ENCODE measurements around the gene SP5. TPM values are rescaled to one million over a fixed set of nuclear protein-coding genes. Genes with fewer than 3 reads are reported as not detected.
"Not testable (repeated sequence)": the region's sequence is repeated elsewhere in the genome, so short reads cannot be mapped to it uniquely, and the experiment has no call there.

The SP5 gene
- polyA plus RNA-seq, 3 donors from 2014 or later = not detected

- peaks cover 14 to 43% (median 36%) of the 10 kb centered on the region in 3 donors for H3K27me3 Mint-ChIP-seq (ENCODE audit: low read depth in 3 of 3)
- H3K27ac Mint-ChIP-seq = no peak overlapping the region
- H3K4me1 Mint-ChIP-seq = peaks cover 12 to 14% of the 10 kb centered on the region in 2 donors
- peaks cover 0 to 3% (median 0%) of the 10 kb centered on the region in 3 donors for H3K36me3 Mint-ChIP-seq
- peaks cover 0 to 8% (median 0%) of the 10 kb centered on the region in 6 donors for H3K9me3 Mint-ChIP-seq
- H3K4me3 Mint-ChIP-seq = peak overlapping the region; percentile 82 to 85 (median 84)
- no peak for DNase-seq
Observed at GRCh38 chr2:170714381-170715061, 616 bp upstream of the SP5 start.

DNA sequence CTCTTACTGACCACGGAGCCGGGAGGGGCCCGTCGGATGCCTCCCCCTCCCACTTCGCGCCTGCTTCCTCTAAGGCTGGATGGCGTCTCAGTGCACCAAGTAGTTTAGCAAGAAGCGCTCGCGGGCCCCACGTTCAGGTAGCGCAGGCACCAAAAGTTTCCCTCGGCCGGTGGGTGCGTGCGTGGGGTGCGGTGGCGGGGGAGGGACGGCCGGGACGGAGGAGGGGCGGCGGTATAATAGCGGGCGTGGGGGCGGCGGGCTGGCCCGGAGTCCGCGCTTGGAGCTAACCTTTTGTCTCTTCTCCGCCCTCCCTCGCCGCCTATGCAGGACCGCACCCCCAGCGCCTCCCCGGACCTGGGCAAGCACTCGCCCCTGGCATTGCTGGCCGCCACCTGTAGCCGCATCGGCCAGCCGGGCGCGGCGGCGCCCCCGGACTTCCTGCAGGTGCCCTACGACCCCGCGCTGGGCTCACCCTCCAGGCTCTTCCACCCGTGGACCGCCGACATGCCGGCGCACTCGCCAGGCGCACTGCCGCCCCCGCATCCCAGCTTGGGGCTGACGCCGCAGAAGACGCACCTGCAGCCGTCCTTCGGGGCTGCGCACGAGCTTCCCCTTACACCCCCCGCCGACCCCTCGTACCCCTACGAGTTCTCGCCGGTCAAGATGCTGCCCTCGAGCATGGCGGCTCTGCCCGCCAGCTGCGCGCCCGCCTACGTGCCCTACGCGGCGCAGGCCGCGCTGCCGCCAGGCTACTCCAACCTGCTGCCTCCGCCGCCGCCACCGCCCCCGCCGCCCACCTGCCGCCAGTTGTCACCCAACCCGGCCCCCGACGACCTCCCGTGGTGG lies 1.0 kb downstream of the SP5 start:
- peaks cover 0 to 3% (median 0%) of the 10 kb centered on the region in 3 donors for H3K36me3 Mint-ChIP-seq
- peaks cover 12 to 14% of the 10 kb centered on the region in 2 donors for H3K4me1 Mint-ChIP-seq
- DNase-seq = no peak
- H3K27ac Mint-ChIP-seq = no peak overlapping the region
- peak overlapping the region; percentile 54 to 85 (median 71) for H3K4me3 Mint-ChIP-seq
- H3K9me3 Mint-ChIP-seq = peaks cover 0 to 5% (median 0%) of the 10 kb centered on the region in 6 donors
- peaks cover 11 to 36% (median 31%) of the 10 kb centered on the region in 3 donors for H3K27me3 Mint-ChIP-seq (ENCODE audit: low read depth in 3 of 3)

- Mint-ChIP-seq H3K36me3 (peaks cover 0 to 3% (median 0%) of the 10 kb centered on the region in 3 donors), H3K27me3 (ENCODE audit: low read depth in 3 of 3) (peaks cover 11 to 36% (median 29%) of the 10 kb centered on the region in 3 donors), H3K4me1 (peaks cover 12 to 14% of the 10 kb centered on the region in 2 donors), H3K9me3 (peaks cover 0 to 5% (median 0%) of the 10 kb centered on the region in 6 donors), H3K4me3 (peak overlapping the region in 2 of 5 donors; percentile 1 to 15), H3K27ac (no peak overlapping the region)
- peak in 2 of 3 donors; percentile 3 to 12 for DNase-seq
Observed at GRCh38 chr2:170716851-170717598, 1.9 kb downstream of the SP5 start.

GRCh38 chr2:170717599-170717963 lies 2.4 kb downstream of the SP5 start:
- H3K36me3 Mint-ChIP-seq = peaks cover 0 to 3% (median 0%) of the 10 kb centered on the region in 3 donors
- peaks cover 12 to 14% of the 10 kb centered on the region in 2 donors for H3K4me1 Mint-ChIP-seq
- no peak overlapping the region for H3K27ac Mint-ChIP-seq
- DNase-seq = no peak
- H3K27me3 Mint-ChIP-seq (ENCODE audit: low read depth in 3 of 3) = peaks cover 11 to 30% (median 24%) of the 10 kb centered on the region in 3 donors
- peak overlapping the region in 4 of 5 donors; percentile 1 to 48 (median 23) for H3K4me3 Mint-ChIP-seq
- peaks cover 0 to 2% (median 0%) of the 10 kb centered on the region in 6 donors for H3K9me3 Mint-ChIP-seq

DNA sequence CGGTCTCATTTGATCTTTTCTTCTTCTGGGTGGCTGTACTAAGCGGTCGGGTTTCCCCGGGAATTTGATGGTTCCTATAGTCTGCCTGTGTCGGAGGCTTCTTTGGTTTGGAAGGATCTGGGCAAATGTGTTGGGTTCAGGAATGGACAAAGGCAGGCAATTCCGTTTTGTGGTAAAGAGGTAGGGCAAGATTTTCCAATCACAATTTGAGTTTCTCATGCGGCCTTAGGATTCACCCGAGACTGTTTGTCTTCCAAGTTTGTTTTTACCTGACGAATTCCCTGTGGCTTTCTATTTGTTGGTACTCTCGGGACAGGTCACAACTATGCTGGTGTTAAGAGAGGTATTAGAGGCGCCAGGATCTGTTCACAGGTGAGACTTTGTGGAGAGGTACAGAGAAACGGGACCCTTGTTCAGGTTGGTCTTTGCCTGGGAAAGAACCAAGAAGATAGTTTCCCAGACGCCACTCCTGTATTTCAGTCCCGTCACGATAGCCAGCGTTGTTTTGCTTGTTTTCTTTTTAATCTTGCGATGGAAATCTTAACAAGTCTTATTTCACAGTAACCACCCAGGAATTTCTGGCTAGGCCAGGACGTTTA lies 3.0 kb downstream of the SP5 start:
- peak overlapping the region in 4 of 5 donors; percentile 2 to 48 (median 16) for H3K4me3 Mint-ChIP-seq
- no peak for DNase-seq
- H3K27me3 Mint-ChIP-seq (ENCODE audit: low read depth in 3 of 3) = peaks cover 11 to 30% (median 23%) of the 10 kb centered on the region in 3 donors
- peaks cover 12 to 14% of the 10 kb centered on the region in 2 donors for H3K4me1 Mint-ChIP-seq
- peaks cover 0 to 2% (median 0%) of the 10 kb centered on the region in 6 donors for H3K9me3 Mint-ChIP-seq
- H3K36me3 Mint-ChIP-seq = peaks cover 0 to 3% (median 0%) of the 10 kb centered on the region in 3 donors
- H3K27ac Mint-ChIP-seq = no peak overlapping the region

DNA sequence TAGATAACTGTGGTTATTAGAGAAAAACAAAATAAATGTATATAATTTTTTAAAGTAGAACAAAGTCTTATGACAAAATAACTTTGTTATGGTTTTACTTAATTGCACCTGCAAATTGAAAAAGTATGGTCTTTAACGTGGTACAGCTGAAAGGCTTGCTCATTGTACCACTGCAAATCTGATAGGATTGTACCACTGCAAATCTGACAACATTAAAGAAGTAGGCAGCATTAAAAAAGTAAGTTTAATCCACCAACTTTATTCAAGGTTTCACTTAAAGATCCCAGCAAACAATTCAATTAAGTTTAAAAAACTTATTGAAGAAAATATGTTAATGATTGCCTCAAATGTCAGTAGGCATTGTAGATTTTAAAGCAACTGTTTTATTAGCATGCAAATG lies 4.7 kb downstream of the SP5 start:
- DNase-seq = no peak
- Mint-ChIP-seq H3K4me3 (no peak overlapping the region), H3K27me3 (ENCODE audit: low read depth in 3 of 3) (peaks cover 15 to 30% (median 23%) of the 10 kb centered on the region in 3 donors), H3K4me1 (peaks cover 9 to 12% of the 10 kb centered on the region in 2 donors), H3K27ac (no peak overlapping the region), H3K9me3 (peaks cover 0 to 2% (median 0%) of the 10 kb centered on the region in 6 donors), H3K36me3 (peaks cover 0 to 3% (median 0%) of the 10 kb centered on the region in 3 donors)

DNA sequence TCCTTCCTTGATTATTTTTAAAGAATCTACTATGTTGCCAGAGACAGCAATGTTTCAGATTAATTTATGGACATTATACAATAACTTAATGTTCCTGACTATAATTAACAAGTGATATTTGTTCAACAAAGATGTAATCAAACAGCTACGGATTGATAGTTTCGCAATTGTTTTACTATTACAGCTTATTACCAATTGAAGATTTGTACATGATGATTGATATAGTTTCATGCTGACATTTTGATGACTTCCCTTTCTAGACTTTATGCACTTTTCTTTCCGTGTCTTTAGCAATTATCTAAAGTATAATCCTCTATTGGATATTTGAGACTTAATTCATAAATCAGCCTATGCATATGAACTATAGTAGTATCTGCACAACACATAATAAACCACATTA lies 6.5 kb downstream of the SP5 start:
- no peaks in the 10 kb centered on the region for H3K36me3 Mint-ChIP-seq
- H3K9me3 Mint-ChIP-seq = no peaks in the 10 kb centered on the region
- H3K27me3 Mint-ChIP-seq (ENCODE audit: low read depth in 3 of 3) = peaks cover 7 to 28% (median 20%) of the 10 kb centered on the region in 3 donors
- H3K27ac Mint-ChIP-seq = no peak overlapping the region
- no peak for DNase-seq
- peaks cover 0 to 5% of the 10 kb centered on the region in 2 donors for H3K4me1 Mint-ChIP-seq
- H3K4me3 Mint-ChIP-seq = no peak overlapping the region

DNA sequence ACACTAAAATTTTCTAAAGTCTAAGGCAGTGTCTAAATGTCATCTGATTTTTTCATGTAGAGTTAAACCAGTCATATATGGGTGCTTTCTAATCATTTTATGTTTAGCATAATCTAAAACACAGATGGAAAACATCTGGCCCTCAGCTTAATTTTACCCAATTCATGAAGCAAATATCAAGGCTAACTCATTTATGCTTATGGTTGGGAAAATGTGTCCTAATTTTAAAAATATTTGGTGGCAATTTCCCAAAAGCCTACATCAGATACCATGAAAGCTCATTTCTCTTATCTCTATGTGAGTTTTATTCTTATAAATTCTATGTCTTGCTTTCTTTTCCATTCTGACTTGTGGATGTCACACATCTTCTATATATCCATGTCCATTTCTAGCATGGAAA lies 7.2 kb downstream of the SP5 start:
- no peak for DNase-seq

GRCh38 chr2:170723446-170723958 lies 8.4 kb downstream of the SP5 start:
- peaks cover 5 to 16% (median 10%) of the 10 kb centered on the region in 3 donors for H3K27me3 Mint-ChIP-seq (ENCODE audit: low read depth in 3 of 3)
- no peak overlapping the region for H3K27ac Mint-ChIP-seq
- H3K4me1 Mint-ChIP-seq = no peaks in the 10 kb centered on the region

More for the DNA sequence above, 7.2 kb downstream of the SP5 start:
- peaks cover 7 to 24% (median 20%) of the 10 kb centered on the region in 3 donors for H3K27me3 Mint-ChIP-seq (ENCODE audit: low read depth in 3 of 3)
- H3K27ac Mint-ChIP-seq = no peak overlapping the region
- no peak overlapping the region for H3K4me3 Mint-ChIP-seq
- H3K36me3 Mint-ChIP-seq = no peaks in the 10 kb centered on the region
- peaks cover 0 to 4% of the 10 kb centered on the region in 2 donors for H3K4me1 Mint-ChIP-seq
- no peaks in the 10 kb centered on the region for H3K9me3 Mint-ChIP-seq

DNA sequence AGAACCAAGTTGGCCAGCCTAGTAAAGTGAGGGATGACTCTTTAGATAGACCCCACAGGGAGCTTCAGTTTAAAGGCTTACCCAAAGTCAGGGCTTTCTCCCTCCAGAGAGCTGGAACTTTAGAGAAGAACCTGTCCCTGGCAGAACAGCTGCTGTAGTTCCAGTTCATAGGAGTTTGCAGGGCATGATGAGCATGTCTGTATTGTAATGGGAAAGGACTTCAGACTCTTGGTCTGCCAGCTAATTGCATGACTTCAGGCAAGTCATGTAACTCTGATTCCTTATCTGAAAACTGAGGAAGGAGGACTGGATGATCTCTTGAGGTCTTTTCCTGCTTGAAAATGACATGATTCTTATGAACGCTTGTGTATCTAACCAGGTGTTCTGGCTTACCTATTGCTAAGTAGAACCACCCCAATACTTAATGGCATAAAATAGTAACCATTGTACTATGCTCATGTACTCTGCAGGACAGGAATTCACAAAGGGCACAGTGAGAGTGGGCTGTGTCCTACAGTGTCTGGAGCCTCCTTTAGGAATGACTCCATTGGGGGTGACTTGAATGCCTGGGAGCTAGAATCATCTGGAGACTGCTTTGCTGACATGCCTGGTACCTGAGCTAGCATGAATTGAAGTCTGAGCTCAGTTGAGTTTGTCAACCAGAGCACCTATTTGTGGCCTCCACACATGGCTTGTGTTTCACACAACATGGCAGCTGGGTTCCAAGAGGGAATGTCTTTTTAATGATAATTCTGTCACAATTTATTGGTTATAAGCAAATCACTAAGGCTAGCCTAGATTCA lies 18.9 kb downstream of the SP5 start:
- no peak overlapping the region for H3K4me3 Mint-ChIP-seq
- H3K27me3 Mint-ChIP-seq (ENCODE audit: low read depth in 3 of 3) = peaks cover 4 to 6% (median 6%) of the 10 kb centered on the region in 3 donors
- H3K9me3 Mint-ChIP-seq = no peaks in the 10 kb centered on the region
- no peaks in the 10 kb centered on the region for H3K4me1 Mint-ChIP-seq
- no peak overlapping the region for H3K27ac Mint-ChIP-seq
- DNase-seq = no peak
- H3K36me3 Mint-ChIP-seq = no peaks in the 10 kb centered on the region

More at GRCh38 chr2:170723446-170723958, 8.4 kb downstream of the SP5 start:
- no peak for DNase-seq
- Mint-ChIP-seq H3K36me3 (no peaks in the 10 kb centered on the region), H3K4me3 (no peak overlapping the region), H3K9me3 (no peaks in the 10 kb centered on the region)

- not testable (repeated sequence) for DNase-seq; H3K27me3 Mint-ChIP-seq (ENCODE audit: low read depth in 3 of 3); H3K4me1 Mint-ChIP-seq; H3K27ac Mint-ChIP-seq; H3K4me3 Mint-ChIP-seq; H3K36me3 Mint-ChIP-seq; H3K9me3 Mint-ChIP-seq
Observed at GRCh38 chr2:170734601-170735000, 19.5 kb downstream of the SP5 start.

DNA sequence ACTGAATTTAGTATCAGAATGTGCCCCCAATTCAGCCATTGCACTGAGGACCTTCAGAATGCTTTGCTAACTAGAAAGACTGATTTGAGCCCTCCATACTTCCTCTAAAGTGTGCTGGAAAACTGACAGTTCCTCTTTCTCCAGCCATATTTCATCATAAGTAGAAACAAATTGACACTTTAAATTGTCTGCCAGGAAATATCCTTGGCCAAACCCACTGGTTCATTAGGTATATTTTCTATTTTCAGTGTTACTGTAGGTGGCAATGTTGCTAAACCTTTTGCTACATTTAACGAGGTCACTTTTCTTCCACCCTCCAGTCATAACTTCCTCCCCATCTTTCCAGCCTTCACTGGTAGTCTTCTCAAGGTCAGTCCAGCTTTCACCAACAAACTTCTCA lies 21.5 kb downstream of the SP5 start:
- Mint-ChIP-seq H3K9me3 (no peaks in the 10 kb centered on the region), H3K27ac (no peak overlapping the region), H3K4me3 (no peak overlapping the region), H3K27me3 (ENCODE audit: low read depth in 3 of 3) (peaks cover 0 to 6% (median 4%) of the 10 kb centered on the region in 3 donors), H3K36me3 (no peaks in the 10 kb centered on the region), H3K4me1 (no peaks in the 10 kb centered on the region)
- no peak for DNase-seq
